Naive thymus-derived CD4-positive, alpha-beta T cell (primary cell): ENCODE results near the gene PEMT. TPM values are rescaled to one million over a fixed set of nuclear protein-coding genes. Genes with fewer than 3 reads are reported as not detected.

Experiments used
- ATAC-seq: fragments of 150-1000 bp; cut with Tn5 transposase; 2 replicates; pipeline ENCODE4 v1.10.0; 2021; ENCODE audit warnings: mild to moderate bottlenecking, moderate library complexity
- CTCF ChIA-PET: fragments of 350-600 bp; sonication (Branson Sonifier 250); formaldehyde crosslinking; loops from one replicate; lab custom pipeline; 2021; ENCODE audit warnings: antibody characterized with exemption; lab: Charles Lee
- POLR2A ChIA-PET: fragments of 350-600 bp; sonication (Branson Sonifier 250); formaldehyde crosslinking; loops from one replicate; lab custom pipeline; 2021; ENCODE audit warnings: antibody characterized with exemption, inconsistent platforms; lab: Charles Lee
- DNase-seq, 9 donors: peaks; one replicate each; pipeline versions ENCODE4 v3.0.0 to v3.0.0-alpha.2; 2020 to 2022; ENCODE audit warnings: mixed read lengths in 1 of 9
- H3K27ac ChIP-seq: one replicate; pipeline ENCODE4 v1.7.0; 2013; ENCODE audit warnings: mild to moderate bottlenecking, low read depth, low read length, moderate library complexity
- H3K27me3 ChIP-seq, 2 donors: one replicate each; pipeline ENCODE4 v1.7.0; 2013; ENCODE audit warnings: low read length in 2 of 2, mild to moderate bottlenecking in 2 of 2, moderate library complexity in 2 of 2; ENCODE audit not compliant: control insufficient read depth in 2 of 2, insufficient read depth in 2 of 2
- H3K36me3 ChIP-seq, 3 experiments: 1 replicate in 2 of 3; 2 replicates in 1 of 3; pipeline ENCODE4 v1.7.0; 2013; ENCODE audit warnings: low read length in 3 of 3, mild to moderate bottlenecking in 3 of 3, moderate library complexity in 1 of 3; ENCODE audit not compliant: insufficient read depth in 3 of 3, control insufficient read depth in 2 of 3
- H3K4me1 ChIP-seq, 2 donors: one replicate each; pipeline ENCODE4 v1.7.0; 2013; ENCODE audit warnings: low read length in 2 of 2, mild to moderate bottlenecking in 2 of 2, moderate library complexity in 1 of 2; ENCODE audit not compliant: control insufficient read depth in 2 of 2, insufficient read depth in 2 of 2
- H3K4me3 ChIP-seq: 2 replicates; pipeline ENCODE4 v1.7.0; 2013; ENCODE audit warnings: mild to moderate bottlenecking, low read length
- H3K9me3 ChIP-seq, 3 experiments: 1 replicate in 2 of 3; 2 replicates in 1 of 3; pipeline ENCODE4 v1.7.0; 2013; ENCODE audit warnings: low read length in 3 of 3; ENCODE audit not compliant: control insufficient read depth in 2 of 3
- H3K27ac Mint-ChIP-seq, 9 donors: one replicate each; pipeline ENCODE4 v1.8.0; 2020 to 2022; ENCODE audit warnings: mixed read lengths in 9 of 9, mild to moderate bottlenecking in 8 of 9, moderate library complexity in 5 of 9, inconsistent platforms in 2 of 9
- H3K27me3 Mint-ChIP-seq, 5 donors: one replicate each; pipeline ENCODE4 v1.8.0; 2021 to 2022; ENCODE audit warnings: mixed read lengths in 5 of 5, mild to moderate bottlenecking in 1 of 5
- H3K36me3 Mint-ChIP-seq, 5 donors: one replicate each; pipeline ENCODE4 v1.8.0; 2020 to 2022; ENCODE audit warnings: mixed read lengths in 5 of 5, mild to moderate bottlenecking in 3 of 5, inconsistent platforms in 1 of 5
- H3K4me1 Mint-ChIP-seq, 7 donors: one replicate each; pipeline ENCODE4 v1.8.0; 2020 to 2022; ENCODE audit warnings: mixed read lengths in 7 of 7, mild to moderate bottlenecking in 3 of 7, inconsistent platforms in 1 of 7
- H3K4me3 Mint-ChIP-seq, 10 donors: one replicate each; pipeline ENCODE4 v1.8.0; 2020 to 2022; ENCODE audit warnings: mild to moderate bottlenecking in 10 of 10, mixed read lengths in 10 of 10, moderate library complexity in 6 of 10, inconsistent platforms in 2 of 10
- H3K9me3 Mint-ChIP-seq, 11 donors: one replicate each; pipeline ENCODE4 v1.8.0; 2020 to 2022; ENCODE audit warnings: mixed read lengths in 11 of 11, mild to moderate bottlenecking in 4 of 11, inconsistent platforms in 1 of 11, moderate library complexity in 1 of 11
- intact Hi-C, 2 donors: fragments of 100-400 bp; cut with micrococcal nuclease; formaldehyde crosslinking; loops; one replicate each; pipeline ENCODE4 v1.15.1; 2023
- polyA plus RNA-seq, 2 donors: library from polyadenylated mRNA; unstranded; fragments of 300-500 nt; fragmentation: Illumina TruSeq; gene quantifications; one replicate each; pipeline ENCODE4 v1.2.3, GENCODE V29; 2021
- total RNA-seq, 6 experiments: library from RNA in 5 of 6; stranded (reverse) in 5 of 6; gene quantifications; 1 replicate in 5 of 6; 2 replicates in 1 of 6; pipeline ENCODE4 v1.2.3 and lab custom pipeline; 2021 to 2026

Gene PEMT
- total and polyA plus RNA-seq, 7 experiments from 2014 or later, result 9.5 to 34.1 (median 12.3) TPM

- Mint-ChIP-seq H3K4me1 (peaks cover 0 to 3% (median 0%) of the 10 kb centered on the region in 7 donors), H3K9me3 (peaks cover 0 to 1% (median 0%) of the 10 kb centered on the region in 11 donors), H3K27me3 (peaks cover 0 to 3% (median 0%) of the 10 kb centered on the region in 5 donors), H3K27ac (no peak overlapping the region), H3K4me3 (no peak overlapping the region), H3K36me3 (no peaks in the 10 kb centered on the region)
- ATAC-seq (no peak), DNase-seq (no peak)
- intact Hi-C loops, result no loop called here
- POLR2A ChIA-PET, result no interaction called here
- CTCF ChIA-PET, result no interaction called here
- Histone ChIP-seq H3K36me3 (no peaks in the 10 kb centered on the region), H3K27me3 (no peaks in the 10 kb centered on the region), H3K4me1 (no peaks in the 10 kb centered on the region), H3K9me3 (no peaks in the 10 kb centered on the region), H3K27ac (no peak overlapping the region), H3K4me3 (no peak overlapping the region)
Measured at GRCh38 chr17:17533901-17534441, 57.5 kb downstream of the PEMT start.

- H3K27me3 Mint-ChIP-seq, result peaks cover 0 to 3% (median 0%) of the 10 kb centered on the region in 5 donors
- peaks cover 0 to 3% (median 0%) of the 10 kb centered on the region in 7 donors for H3K4me1 Mint-ChIP-seq
- peaks cover 0 to 1% (median 0%) of the 10 kb centered on the region in 11 donors for H3K9me3 Mint-ChIP-seq
- POLR2A ChIA-PET, result no interaction called here
- no peak overlapping the region for H3K27ac ChIP-seq
- no peak overlapping the region for H3K4me3 ChIP-seq
- no peaks in the 10 kb centered on the region for H3K4me1 ChIP-seq
- H3K27ac Mint-ChIP-seq, result no peak overlapping the region
- H3K4me3 Mint-ChIP-seq, result no peak overlapping the region
- ATAC-seq (no peak), DNase-seq (no peak)
- no peaks in the 10 kb centered on the region for H3K36me3 Mint-ChIP-seq
- intact Hi-C loops, result no loop called here
- no peaks in the 10 kb centered on the region for H3K36me3 ChIP-seq
- H3K27me3 ChIP-seq, result no peaks in the 10 kb centered on the region
- CTCF ChIA-PET, result no interaction called here
- H3K9me3 ChIP-seq, result no peaks in the 10 kb centered on the region
Measured at GRCh38 chr17:17532991-17533390, 58.5 kb downstream of the PEMT start.

GRCh38 chr17:17531156-17531555 lies 60.4 kb downstream of the PEMT start:
- no peak for ATAC-seq
- H3K4me1 ChIP-seq, result no peaks in the 10 kb centered on the region
- no peak overlapping the region for H3K4me3 ChIP-seq
- POLR2A ChIA-PET, result interaction anchor here (1.2 kb wide), 1 partner anchor 35 kb away, joined by 3 read pairs; the partner anchor contains the start of gene RASD1
- H3K36me3 ChIP-seq, result no peaks in the 10 kb centered on the region
- no peak overlapping the region for H3K27ac ChIP-seq
- Mint-ChIP-seq H3K9me3 (no peaks in the 10 kb centered on the region), H3K27ac (no peak overlapping the region), H3K4me3 (no peak overlapping the region), H3K36me3 (no peaks in the 10 kb centered on the region), H3K27me3 (peaks cover 0 to 3% (median 0%) of the 10 kb centered on the region in 5 donors), H3K4me1 (peaks cover 0 to 3% (median 0%) of the 10 kb centered on the region in 7 donors)
- intact Hi-C loops, result no loop called here
- CTCF ChIA-PET, result no interaction called here
- H3K27me3 ChIP-seq, result no peaks in the 10 kb centered on the region
- H3K9me3 ChIP-seq, result no peaks in the 10 kb centered on the region
- no peak for DNase-seq

- H3K4me3 Mint-ChIP-seq, result no peak overlapping the region
- intact Hi-C loops, result no loop called here
- H3K4me3 ChIP-seq, result no peak overlapping the region
- no peaks in the 10 kb centered on the region for H3K27me3 ChIP-seq
- no peaks in the 10 kb centered on the region for H3K9me3 ChIP-seq
- peaks cover 0 to 3% (median 0%) of the 10 kb centered on the region in 11 donors for H3K9me3 Mint-ChIP-seq
- H3K36me3 ChIP-seq, result no peaks in the 10 kb centered on the region
- POLR2A ChIA-PET, result no interaction called here
- H3K36me3 Mint-ChIP-seq, result no peaks in the 10 kb centered on the region
- no peak overlapping the region for H3K27ac Mint-ChIP-seq
- no peak overlapping the region for H3K27ac ChIP-seq
- H3K4me1 Mint-ChIP-seq, result peaks cover 0 to 3% (median 0%) of the 10 kb centered on the region in 7 donors
- CTCF ChIA-PET, result no interaction called here
- no peak for ATAC-seq
- no peak for DNase-seq
- H3K4me1 ChIP-seq, result no peaks in the 10 kb centered on the region
- peaks cover 0 to 3% (median 0%) of the 10 kb centered on the region in 5 donors for H3K27me3 Mint-ChIP-seq
Measured at GRCh38 chr17:17528696-17529652, 62.5 kb downstream of the PEMT start.

- Histone ChIP-seq H3K27me3 (no peaks in the 10 kb centered on the region), H3K36me3 (no peaks in the 10 kb centered on the region), H3K4me1 (no peaks in the 10 kb centered on the region), H3K4me3 (no peak overlapping the region), H3K27ac (no peak overlapping the region), H3K9me3 (no peaks in the 10 kb centered on the region)
- H3K27me3 Mint-ChIP-seq, result peaks cover 0 to 3% (median 0%) of the 10 kb centered on the region in 5 donors
- H3K27ac Mint-ChIP-seq, result no peak overlapping the region
- ChIA-PET CTCF (no interaction called here), POLR2A (interaction anchor here (0.6 kb wide), 1 partner anchor 61 kb away, joined by 3 read pairs; no protein-coding TSS in a partner anchor)
- no peak overlapping the region for H3K4me3 Mint-ChIP-seq
- DNase-seq, result no peak
- intact Hi-C loops, result no loop called here
- peaks cover 0 to 3% (median 0%) of the 10 kb centered on the region in 11 donors for H3K9me3 Mint-ChIP-seq
- peaks cover 0 to 3% (median 0%) of the 10 kb centered on the region in 7 donors for H3K4me1 Mint-ChIP-seq
- no peaks in the 10 kb centered on the region for H3K36me3 Mint-ChIP-seq
- ATAC-seq, result no peak
Measured at GRCh38 chr17:17527956-17528500, 63.5 kb downstream of the PEMT start.

- Histone ChIP-seq H3K4me1 (no peaks in the 10 kb centered on the region), H3K27ac (no peak overlapping the region), H3K27me3 (no peaks in the 10 kb centered on the region), H3K9me3 (no peaks in the 10 kb centered on the region), H3K4me3 (no peak overlapping the region), H3K36me3 (no peaks in the 10 kb centered on the region)
- POLR2A ChIA-PET, result interaction anchor here (0.6 kb wide), 1 partner anchor 61 kb away, joined by 3 read pairs; no protein-coding TSS in a partner anchor
- Mint-ChIP-seq H3K36me3 (no peaks in the 10 kb centered on the region), H3K4me1 (peaks cover 0 to 3% (median 0%) of the 10 kb centered on the region in 7 donors), H3K27ac (no peak overlapping the region), H3K9me3 (peaks cover 0 to 3% (median 0%) of the 10 kb centered on the region in 11 donors), H3K27me3 (peaks cover 0 to 3% (median 0%) of the 10 kb centered on the region in 5 donors), H3K4me3 (no peak overlapping the region)
- intact Hi-C loops, result no loop called here
- no peak for DNase-seq
- ATAC-seq, result no peak
- CTCF ChIA-PET, result no interaction called here
Measured at GRCh38 chr17:17527534-17527933, 64.0 kb downstream of the PEMT start.
